HG03571 (cell line): ENCODE data around the gene ATG4D.

Source experiments
- ATAC-seq: cut with Tn5 transposase; IDR thresholded peaks from one replicate; pipeline ENCODE4 v1.9.1; 2021; ENCODE audit not compliant: unreplicated experiment

Gene ATG4D

DNA sequence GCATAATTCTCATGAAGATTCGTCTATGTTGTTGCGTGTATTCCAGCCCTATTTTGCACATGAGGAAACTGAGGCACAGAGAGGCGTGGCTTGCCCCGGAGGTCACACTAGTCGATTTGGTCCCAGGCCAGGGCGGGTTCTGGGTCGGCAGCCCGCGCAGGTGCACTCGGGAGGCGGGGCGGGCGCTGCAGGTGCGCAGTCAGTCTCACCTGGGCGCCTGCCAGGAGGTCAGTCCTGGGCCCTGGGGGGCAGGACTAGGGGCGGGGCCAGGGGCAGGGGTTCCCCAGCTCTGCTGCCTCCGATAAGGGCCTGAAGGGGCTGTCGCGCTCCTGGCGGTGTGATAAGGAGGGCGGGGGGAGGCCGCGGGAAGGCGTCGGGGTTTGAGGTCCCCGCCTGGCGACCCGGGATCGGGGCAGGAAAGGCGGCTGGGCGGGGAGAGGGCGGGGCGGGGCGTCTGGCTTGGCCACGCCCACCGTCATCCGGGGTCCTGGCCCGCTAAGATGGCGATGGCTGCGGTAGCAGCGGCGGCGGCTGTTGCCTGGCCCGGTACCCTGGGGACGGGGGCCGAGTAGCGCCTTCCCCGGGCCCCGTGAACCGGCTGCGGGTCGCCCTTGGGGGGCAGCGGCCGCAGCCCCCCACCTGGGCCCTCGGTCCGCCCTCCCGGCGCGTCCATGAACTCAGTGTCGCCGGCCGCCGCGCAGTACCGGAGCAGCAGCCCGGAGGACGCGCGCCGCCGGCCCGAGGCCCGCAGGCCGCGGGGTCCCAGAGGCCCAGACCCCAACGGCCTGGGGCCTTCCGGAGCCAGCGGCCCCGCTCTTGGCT lies at the start of gene ATG4D:
ATG4D (plus strand) TSS at position 485 of the 822 bp plus-strand sequence; CDS start at position 672, 187 bp downstream.
- peak; percentile 48 for ATAC-seq

DNA sequence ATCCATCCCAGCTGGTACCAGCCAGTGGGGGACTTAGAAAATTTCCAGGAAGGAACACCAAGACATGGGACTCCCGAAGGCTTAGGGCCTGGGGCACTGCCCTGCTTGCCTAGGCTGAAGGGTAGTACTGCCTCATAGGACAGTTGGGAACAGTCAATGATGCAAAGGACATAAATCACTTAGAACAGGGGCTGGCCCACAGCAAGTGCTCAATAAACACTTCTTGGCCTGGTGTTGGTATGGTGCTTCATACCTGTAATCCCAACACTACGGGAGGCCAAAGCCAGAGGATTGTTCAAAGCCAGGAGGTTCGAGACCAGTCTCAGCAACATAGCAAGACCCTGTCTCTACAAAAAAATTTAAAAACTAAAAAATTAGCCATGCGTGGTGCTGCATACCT lies 46.3 kb upstream of the ATG4D start:
- ATAC-seq: no peak

DNA sequence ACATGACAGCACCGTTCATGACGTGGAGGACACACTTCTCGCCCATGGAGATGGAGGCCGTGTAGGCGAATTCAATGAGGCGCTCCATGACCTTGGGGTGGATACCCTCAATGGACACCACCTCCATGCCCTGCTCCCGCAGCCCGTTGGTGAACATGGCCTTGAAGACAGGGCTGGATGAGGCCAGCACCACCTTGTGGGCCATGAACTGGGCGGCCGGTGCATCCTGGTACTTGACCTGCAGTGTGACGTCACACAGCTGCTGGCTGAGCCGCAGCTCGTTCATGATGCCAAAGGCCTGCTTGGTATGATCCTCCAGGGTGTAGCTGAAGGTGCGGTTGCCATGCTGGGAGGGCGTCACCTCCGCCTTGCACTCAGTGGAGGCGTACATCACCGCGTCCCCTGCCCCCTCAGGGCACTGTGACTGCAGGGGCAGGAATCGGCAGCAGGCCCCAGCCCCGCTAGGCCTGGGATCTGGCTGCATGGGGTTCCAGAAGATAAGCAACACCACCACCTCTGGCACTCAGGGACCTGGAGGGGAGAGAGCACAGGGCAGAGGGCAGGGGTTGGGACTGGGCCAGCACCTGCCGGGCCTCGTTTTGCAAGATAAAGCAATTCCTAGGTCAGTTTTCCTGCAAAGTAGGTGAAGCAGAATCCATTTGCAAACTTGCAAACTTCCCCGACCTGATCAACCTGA lies 44.0 kb upstream of the ATG4D start:
- ATAC-seq: no peak

- ATAC-seq: no peak
Observed at GRCh38 chr19:10500247-10500592, 43.5 kb upstream of the ATG4D start.

DNA sequence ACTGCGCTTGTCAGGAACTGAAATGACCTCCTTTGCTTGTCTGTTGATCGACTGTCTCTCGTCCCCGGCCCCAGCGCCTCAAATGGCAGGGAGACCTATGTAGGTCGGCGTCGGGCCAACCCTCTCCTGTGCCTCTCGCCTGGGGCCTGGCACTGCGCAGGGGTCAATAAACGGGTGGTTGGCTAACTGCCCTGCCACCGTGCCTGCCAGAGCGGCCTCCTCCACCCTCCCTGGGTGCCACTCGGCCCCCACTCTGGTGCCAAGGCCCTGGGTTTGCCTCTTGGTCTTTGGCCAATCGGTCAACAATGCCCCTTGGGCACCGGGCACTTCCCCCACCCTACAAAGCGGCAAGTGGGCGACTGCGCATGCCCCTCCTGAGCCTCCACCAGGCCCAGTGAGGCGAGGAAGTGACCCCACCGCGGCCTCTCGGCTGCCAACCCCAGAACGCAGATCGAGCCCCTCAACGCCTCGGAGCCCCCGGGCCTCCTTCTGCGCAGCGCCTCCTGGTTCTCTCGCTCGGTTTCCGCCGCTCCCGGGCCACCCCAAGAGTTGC lies 41.7 kb upstream of the ATG4D start:
- peak; percentile 10 for ATAC-seq

GRCh38 chr19:10502524-10503001 lies 41.1 kb upstream of the ATG4D start:
- ATAC-seq: peak; percentile 84

GRCh38 chr19:10503002-10503789 lies 40.5 kb upstream of the ATG4D start, which contains the start of gene KEAP1:
KEAP1 (minus strand) TSS chr19:10503356; CDS start chr19:10500033, 3,323 bp downstream.
- ATAC-seq: peak; percentile 18

DNA sequence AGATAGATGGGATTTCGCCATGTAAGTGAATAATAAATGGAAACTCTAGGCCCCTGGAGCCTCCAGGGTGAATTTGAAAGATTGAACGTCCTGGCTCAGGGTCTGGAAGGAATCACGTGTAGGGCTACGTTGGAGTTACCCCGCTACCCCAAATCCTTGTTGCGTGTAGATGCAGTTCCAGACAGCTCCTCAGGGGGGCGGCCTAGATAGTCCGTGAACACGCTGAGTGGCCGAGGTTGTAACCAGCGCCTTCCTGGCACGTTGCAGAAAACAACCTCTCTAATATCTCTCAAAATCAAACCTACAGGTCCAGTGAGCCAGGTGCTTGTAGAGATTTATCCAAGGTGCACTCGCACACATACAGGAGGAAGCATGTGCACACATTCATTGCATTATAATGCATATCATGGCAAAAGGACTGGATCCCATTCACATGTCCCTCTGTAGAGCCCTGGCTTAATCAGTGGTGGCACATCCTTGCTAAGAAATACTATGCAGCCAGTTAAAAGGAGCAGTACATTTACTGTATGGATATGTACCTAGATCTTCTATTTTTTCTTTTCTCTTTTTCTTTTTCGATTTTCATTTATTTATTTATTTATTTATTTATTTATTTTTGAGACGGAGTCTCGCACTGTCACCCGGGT lies 38.0 kb upstream of the ATG4D start:
- no peak for ATAC-seq

GRCh38 chr19:10508036-10508435 lies 35.7 kb upstream of the ATG4D start:
- ATAC-seq: no peak

- ATAC-seq: no peak
Observed at GRCh38 chr19:10508707-10509106, 35.0 kb upstream of the ATG4D start.

- ATAC-seq: no peak
Observed at GRCh38 chr19:10510301-10510802, 33.4 kb upstream of the ATG4D start.

DNA sequence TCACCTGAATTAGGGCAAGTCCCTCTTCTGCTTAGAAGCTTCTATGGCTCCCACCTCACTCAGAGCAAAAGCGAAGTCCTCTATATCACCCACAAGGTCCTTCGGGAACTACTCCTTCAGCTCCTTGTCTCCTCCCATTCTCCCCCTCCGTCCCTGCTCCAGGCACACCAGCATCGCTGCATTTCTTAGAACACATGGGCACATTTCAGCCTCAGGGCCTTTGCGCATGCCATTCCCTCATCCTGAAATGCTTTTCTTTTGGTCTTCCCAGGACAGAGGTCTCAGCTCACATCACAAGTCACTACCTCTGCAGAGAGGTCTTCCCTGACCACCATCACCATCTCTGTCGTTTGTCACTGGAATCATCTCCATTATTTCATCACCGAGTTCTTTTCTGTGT lies 30.5 kb upstream of the ATG4D start:
- no peak for ATAC-seq

DNA sequence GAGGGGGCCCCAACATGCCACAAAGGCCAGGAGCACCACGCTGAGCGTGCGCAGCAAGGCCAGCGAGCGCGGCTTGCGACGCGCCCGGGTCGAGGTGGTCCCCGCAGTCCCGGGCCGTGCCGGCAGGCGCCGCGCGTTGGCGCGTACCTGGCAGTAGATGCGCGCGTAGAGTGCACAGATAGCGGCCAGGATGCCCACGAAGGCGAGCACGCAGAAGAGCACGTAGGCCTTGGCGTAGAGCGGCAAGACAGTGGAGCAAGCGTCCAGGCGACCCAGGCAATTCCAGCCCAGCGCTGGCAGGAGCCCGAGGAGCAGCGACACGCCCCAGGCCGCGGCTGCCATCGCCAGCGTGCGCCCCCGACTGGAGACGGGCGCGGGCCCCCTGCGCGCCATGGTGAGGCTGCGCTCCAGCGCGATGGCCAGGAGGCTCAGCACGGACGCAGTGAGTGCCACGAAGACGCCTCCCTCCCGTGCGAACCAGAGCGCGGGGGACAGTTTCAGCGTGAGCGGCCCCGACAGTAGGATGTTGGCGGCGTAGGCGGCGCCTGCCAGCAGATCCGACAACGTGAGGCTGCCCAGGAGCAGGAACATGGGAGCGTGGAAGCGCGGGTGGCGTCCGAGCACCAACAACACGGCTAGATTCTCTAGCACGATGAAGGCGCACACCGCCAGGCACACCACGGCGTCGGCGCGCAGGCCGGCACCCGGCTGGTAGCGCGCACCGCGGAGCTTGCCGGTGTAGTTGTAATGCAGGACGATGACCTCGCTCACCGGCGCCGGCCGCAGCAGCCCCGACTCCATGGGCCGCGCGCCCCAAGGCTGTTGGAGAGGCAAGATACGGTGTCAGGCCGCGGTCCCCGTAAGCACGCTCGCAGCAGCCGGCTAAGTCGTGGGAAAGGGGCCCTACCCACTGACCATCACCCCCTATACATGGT lies 29.2 kb upstream of the ATG4D start:
- no peak for ATAC-seq

DNA sequence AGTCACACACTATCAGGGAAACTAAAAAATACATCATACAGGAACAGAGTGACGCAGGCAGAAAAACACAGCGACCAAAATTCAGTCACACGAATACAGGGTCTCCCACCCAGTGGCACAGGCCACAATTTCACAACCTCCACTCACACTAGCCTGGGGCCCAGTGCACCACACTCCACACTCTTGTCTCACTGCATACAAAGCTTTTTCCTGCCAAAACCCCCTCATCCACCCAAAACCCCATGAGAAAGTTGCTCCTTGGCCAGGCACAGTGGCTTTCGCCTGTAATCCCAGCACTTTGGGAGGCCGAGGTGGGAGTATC lies 27.7 kb upstream of the ATG4D start:
- ATAC-seq: no peak

DNA sequence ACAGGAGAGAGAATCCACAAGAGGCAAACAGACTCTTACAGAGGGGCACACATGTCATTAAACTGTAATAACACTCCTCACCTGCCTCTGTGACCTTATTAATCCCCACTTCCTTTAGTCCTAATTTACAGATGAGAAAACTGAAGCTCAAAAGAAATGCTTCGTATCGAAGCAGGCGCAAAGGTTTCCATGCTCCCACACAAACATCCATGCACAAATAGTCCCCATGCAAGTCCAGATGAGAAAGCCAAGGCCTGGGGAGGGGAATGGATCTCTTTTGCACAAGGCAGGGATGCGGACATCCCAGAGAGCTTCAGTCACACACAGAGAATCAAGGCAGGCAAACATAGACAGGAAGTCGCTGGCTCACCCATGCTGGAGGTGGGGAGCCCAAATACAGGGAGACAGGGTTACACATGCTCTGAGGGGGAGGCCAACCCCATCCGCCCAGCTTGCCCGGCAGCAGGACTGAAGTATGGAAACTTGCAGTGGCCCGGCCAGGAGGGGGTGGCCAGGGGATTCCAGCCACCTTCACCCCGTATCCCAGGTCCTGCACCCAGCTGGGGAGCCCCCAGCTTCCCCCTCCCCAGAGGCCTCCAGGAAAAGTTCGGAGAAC lies 26.9 kb upstream of the ATG4D start:
- ATAC-seq: no peak

DNA sequence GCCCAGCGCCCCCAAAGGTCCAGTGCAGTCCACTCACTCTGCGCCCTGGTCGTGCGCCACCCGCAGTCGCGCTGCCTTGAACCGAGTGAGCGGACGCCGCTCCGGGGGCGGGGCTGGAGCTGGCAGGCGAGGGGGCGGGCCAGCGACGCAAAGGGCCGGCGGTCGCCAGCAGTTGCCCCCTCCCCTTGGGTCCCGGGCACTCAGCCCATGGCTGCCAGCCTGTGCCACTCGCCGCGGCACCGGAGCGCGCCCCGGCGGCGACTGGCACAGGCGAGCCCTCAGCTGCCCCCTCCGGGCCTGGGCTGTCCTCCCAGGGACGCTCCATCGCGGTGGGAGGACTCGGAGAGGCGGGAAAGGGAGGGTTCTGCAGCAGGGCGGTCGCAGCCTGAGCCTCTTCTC lies 26.3 kb upstream of the ATG4D start, which contains the start of gene S1PR5:
S1PR5 (minus strand) TSS at position 87 of the 399 bp plus-strand sequence. CDS start 2,436 bp downstream, outside the sequence.
- ATAC-seq: no peak

- ATAC-seq: no peak
Observed at GRCh38 chr19:10517760-10518443, 25.8 kb upstream of the ATG4D start.
